Nucleus accumbens (tissue), 56 donors: ENCODE data around the gene RIN1.
A peak's percentile ranks its signal among the peaks of the same experiment; 100 is the strongest.
"Not testable (repeated sequence)": the region's sequence is repeated elsewhere in the genome, so short reads cannot be mapped to it uniquely, and the experiment has no call there.

ENCODE experiments used
- DNase-seq, 56 donors: peaks; one replicate each; lab custom pipeline; 2025; lab: John Stamatoyannopoulos, UW

RIN1 gene

DNA sequence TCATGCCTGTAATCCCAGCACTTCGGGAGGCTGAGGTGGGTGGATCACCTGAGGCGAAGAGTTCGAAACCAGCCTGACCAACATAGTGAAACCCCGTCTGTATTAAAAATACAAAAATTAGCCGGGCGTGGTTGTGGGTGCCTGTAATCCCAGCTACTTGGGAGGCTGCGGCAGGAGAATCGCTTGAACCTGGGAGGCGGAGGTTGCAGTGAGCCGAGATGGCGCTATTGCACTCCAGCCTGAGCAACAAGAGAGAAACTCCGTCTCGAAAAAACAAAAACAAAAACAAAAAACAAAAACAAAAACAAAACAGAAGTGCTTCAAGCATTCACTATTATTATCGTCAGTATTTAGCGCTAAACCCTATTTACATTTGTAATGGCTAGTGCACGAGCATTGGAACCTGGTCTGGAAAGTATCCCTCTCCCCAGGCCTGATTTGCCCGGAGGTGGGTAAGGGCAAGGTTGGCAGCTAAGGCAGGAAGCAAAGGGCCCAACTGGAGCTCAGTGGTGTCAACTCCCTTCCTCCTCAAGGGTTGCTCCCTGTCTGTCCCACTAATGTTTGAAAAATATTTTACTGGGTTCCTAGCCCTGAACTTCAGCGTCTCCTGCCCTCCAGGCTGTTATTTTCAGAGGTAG is 25.3 kb downstream of the RIN1 start:
- DNase-seq: not testable (repeated sequence)

DNA sequence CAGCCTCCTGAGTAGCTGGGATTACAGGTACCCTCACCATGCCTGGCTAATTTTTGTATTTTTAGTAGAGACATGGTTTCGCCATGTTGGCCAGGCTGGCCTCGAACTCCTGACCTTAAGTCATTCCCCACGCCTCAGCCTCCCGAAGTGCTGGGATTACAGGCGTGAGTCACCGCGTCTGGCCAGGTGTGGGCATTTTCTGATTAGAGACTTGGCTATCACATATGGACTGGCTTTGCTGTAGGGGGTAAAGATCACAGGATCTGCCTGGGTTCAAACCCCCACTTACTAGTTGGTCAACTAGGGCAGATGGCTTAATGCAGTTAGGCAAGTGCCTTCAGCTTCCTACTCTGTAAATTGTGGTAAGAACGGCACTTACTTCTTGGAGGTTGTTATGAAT is 25.9 kb downstream of the RIN1 start:
- no peak for DNase-seq

DNA sequence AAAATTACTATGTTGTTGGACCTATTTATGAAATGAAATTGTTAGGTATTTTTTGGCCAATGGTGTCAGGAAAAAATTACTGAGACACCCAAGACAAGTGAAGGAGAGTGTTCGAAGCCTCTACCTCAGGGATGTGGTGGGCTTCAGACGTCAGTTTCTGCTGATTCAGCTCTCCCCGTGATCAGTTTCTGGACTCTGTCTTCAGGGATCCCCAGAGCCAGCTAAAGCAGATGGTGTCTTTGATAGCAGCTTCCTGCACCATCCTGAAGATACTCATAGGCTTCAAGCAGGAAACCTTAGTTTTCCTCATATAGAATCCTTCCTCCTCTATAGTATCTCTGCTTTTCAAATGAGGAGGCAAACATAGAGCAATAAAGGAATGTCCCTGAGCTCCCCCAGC is 26.8 kb downstream of the RIN1 start:
- DNase-seq: no peak

DNA sequence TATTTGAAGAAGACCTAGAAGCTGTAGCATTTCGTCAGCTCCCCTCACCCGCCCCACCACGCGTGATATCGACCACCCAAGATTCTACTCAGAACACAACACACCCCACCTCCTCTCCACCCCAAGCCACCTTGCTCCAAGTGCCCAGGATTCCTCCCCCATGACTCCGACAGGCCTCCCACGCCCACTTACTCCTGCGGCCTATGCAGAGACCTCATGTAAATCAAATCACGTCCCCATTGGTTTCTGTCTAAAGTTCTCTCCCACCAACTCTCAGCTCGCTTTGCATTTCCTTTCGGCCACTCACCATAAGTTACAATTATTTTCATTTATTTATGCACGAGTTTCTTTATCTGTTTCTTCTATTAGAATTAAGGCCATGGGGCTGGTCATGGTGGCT is 33.6 kb downstream of the RIN1 start:
- no peak for DNase-seq

DNA sequence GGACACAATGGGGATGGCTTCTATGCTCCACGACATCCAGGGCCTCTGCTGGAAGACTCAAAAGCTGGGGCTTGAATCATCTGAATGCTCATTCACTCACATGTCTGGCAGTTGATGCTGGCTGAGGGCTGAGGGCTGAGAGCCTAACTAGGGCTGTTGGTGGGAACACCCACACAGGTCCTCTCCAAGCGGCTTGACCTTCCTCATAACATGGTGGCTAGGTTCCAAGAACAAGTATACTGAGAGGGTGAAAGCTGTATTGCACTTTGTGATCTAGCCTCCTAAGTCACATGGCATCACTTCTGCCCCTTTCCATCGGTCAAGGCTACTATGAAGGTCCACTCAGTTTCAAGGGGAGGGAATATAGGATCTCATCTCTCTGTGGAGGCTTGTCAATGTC is 37.0 kb downstream of the RIN1 start:
- DNase-seq: no peak

DNA sequence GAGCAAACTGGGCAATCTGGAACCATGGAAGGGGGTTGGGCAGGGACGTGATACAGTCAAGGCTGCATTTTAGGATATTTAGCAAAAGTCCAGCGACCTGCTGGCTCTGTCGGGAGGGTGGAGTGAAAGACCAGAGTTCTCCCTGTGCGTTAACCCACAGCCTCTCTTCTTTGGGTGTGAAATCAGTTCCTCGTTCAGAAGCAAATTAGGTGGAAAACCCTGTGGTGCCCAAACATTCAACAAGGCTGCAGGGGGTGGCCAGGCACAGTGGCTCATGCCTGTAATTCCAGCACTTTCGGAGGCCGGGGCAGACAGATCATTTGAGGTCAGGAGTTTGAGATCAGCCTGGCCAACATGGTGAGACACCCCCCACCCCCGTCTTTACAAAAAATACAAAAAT is 38.6 kb downstream of the RIN1 start:
- no peak for DNase-seq

DNA sequence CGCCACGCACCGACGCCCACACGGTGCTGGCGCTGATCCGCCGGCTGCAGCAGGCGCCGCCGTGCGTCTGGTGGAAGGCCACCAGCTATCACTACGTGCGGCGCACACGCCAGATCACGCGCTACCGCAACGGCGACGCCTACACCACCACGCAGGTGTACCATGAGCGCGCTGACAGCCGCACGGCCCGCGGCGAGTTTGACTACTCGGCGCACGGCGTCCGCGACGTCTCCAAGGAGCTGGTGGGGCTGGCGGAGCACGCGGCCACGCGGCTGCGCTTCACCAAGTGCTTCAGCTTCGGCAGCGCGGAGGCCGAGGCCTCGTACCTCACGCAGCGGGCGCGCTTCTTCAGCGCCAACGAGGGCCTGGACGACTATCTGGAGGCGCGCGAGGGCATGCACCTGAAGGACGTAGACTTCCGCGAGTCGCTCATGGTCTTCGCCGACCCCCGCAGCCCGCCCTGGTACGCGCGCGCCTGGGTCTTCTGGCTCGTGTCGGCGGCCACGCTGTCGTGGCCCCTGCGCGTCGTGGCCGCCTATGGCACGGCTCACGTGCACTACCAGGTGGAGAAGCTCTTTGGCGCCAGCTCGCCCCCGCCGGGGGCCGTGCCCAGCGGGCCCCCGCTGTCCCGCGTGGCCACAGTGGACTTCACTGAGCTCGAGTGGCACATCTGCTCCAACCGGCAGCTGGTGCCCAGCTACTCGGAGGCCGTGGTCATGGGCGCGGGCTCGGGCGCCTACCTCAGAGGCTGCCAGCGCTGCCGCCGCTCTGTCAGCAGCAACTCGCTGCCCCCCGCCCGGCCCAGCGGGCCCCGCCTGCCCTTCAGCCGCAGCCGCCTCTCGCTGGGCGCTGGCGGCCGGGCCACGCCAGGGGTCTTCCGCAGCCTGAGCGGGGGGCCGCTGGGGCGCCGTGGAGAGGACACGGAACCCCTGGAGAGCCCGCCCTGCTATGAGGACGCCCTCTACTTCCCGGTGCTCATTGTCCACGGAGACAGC is 41.3 kb downstream of the RIN1 start:
- DNase-seq: no peak

DNA sequence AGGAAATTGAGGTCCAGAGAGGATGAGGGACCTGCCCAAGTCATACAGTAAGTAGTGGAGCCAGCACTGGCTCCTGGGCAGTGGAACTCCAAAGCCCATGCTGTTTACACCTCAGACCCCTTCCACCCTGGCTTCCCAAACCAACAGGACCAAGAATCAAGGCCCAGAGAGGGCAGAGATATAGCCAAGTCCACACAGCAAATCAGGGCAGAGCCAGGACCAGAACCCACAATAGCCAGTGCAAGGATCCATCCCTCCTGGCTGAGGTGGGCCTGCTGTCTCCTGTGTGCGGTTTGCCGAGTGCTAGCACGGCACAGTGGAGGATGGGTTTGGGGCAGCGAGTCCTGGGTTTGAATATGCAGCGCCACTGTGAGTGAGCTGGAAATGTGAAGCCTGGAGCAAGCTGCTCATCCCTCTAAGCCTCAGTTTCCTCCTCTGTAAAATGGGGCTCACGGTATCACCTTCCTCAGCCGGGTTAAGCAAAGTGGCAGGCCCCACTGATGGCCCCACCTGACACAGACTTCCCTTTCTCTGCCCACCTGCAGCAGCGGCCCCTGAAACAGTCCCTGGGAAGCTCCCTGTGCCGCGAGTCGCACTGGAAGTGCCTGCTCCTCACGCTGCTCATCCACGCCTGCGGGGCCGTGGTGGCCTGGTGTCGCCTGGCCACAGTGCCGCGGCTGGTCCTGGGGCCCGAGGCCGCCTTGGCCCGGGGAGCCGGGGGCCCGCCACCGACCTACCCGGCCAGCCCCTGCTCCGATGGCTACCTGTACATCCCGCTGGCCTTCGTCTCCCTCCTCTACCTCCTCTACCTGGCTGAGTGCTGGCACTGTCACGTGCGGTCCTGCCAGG is 42.2 kb downstream of the RIN1 start:
- no peak for DNase-seq

DNA sequence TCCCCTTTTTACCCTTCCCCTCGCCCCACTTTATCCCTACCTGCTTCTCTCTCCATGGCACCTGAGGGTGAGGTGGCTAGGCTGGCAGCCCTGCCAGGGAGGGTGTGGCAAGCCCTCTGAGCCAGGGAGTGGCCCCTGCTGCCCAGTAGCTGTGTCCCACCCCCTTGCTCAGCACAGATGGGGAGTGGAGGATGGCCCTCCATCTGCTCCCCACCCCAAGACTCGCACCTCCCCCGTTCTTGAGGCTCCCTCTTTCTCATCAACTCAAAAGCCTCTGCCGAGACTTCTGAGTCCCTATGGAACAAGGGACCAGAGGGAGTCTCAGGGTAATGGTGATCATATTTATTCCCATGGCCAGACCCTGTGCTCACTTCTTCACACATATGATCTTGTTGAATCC is 42.9 kb downstream of the RIN1 start:
- no peak for DNase-seq

DNA sequence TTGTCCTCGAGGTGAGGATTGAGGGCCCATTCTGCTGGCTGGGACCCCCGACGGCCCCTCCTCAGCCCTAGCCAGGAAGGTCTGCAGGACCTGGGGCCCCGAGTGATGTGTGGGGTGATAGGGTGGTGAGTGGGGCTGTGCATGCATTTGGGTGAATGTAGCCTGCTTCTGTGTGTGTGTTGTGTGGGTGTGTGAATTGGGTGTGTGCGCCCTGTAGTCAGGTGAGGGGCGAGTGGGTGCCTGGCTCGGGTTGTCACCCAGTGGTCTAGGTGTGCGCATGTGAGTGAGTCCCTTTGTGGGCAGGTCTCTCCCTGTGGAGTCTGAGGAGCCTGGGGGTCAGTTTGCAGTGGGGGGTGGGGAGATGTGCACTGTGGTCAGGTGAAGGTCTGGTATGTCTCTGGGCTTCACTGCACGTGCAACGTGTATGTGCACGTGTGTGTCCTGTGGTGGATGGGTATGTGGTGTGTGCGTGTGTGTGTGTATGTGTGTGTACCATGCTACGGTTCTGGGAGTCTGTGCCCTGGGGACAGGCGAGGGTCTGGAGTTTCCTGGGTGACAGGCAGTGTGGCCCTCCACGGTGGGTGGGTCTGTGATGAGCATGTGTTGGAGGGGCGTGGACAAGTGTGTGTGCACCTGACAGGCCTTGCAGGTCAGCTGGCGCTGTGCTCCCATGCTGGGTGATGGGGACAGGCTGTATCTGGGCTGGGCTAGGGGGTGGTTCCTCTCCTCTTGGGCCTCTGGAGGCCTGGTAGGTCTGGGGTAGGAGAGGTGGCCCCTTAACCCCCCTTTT is 43.5 kb downstream of the RIN1 start:
- DNase-seq: peak in 11 of 56 donors; percentile 31 to 58 (median 46)

DNA sequence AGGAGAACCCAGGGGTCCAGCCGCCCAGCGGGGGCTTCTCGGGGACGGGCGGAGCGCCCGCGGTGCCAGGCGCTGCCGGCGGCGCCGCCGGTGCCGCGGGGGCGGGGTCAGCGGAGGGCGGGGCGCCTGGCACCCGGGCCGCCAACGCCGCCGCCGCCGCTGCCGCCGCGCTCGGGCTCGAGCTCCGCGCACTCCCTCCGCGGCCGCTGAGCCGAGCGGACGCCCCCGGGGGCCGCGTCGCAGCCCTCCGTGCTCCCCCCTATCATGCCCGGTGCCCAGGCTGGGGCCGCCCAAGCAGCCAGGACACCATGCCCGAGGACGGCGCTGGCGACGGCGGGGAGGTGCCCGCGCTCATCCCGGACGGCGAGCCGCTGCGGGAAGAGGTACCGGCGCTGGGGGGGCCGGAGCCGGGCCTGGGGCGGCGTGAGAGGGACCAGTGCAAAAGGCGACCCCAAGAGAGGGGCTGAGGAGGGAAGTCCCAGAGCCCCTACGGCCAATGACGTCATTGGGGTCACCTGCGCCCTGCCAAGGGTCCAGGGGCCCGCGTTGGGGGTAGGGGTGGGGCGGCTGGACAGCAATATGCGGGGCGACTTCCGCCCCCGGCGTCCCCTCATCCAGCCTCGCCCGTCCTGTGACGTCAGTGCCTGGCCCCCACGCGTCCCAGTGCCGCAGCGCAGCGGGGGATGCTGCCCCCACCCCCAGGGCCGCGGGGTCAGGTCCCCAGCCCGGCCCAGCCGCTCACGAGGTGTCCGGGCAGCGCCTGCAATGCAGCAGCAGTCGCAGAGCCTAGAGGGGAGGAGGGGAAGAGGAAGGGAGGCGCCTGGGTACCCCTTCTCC is 44.3 kb downstream of the RIN1 start, which contains the start of gene TMEM151A:
TMEM151A (plus strand) TSS at position 189 of the 837 bp plus-strand sequence; CDS start at position 309, 120 bp downstream.
- peak in 26 of 56 donors; percentile 18 to 68 (median 44) for DNase-seq

DNA sequence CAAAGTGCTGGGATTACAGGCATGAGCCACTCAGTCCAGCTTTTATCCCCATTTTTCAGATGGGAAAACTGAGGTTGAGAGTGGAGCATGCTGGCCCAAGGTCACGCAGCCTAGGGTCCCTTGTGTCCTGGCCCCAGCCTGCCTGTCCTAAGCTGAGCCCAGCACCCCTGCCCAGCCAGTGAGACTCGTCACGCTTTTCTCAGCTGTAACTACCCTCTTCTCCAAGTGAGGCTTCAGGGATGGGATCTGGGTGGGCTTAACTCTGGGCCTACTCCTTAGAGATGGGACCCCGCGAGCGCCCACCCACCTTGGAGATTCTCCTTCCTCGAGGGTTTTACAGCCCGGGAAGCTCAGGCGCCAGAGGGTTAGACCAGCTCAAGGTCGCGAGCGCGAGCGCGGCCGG is 44.9 kb downstream of the RIN1 start:
- peak in 6 of 56 donors; percentile 13 to 46 (median 24) for DNase-seq

DNA sequence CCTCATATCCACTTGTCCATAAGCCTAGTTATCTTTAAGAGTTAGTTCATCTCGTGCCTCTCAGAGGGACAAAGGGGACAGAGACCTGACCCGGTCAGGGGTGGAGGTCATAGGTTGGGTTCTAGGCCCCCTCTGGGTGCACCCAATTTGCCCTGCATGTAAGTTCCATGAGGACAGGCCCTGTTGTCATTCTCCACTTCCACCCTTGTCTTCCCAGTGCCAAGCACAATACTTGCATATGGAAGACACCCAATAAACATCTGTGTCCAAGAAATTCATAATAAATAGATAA is 46.0 kb downstream of the RIN1 start:
- no peak for DNase-seq

DNA sequence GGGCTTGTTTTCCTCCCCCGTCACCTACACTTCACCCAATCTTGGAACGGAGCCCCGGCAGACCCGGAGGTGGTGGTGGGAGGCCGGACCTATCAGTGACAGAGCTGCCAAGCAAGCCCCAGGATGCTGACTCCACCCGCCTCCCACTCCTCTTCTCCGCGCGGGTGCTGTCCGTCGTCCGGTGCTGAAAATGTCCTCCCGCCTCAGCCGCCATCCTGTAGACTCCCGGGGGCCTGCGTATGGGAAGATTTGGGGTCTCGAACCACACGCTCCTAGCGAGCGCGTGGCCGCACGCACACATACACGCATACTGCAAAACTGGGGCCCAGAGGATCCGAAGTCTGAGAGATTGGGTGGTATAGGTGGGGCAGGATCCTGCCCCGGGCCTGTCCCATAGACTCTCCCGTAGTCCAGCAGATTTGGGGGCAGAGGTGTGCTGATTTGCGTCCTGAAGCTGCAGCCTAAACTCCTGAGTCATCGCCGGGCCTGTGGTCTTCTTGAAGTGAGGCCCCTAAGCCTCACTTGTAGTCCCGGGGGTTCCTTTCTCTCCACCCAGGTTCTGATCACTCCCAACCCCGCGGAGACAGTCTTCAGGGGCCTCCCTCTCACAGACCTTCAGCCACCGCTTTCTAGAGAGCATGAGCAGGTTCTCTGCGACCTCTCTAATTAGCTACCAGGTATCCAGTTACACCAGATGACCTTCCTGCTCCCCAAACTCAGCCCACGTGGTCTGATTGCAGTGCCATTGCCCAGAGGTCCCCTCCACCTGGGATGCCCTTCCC is 46.5 kb downstream of the RIN1 start:
- peak in 17 of 56 donors; percentile 59 to 85 (median 75) for DNase-seq

DNA sequence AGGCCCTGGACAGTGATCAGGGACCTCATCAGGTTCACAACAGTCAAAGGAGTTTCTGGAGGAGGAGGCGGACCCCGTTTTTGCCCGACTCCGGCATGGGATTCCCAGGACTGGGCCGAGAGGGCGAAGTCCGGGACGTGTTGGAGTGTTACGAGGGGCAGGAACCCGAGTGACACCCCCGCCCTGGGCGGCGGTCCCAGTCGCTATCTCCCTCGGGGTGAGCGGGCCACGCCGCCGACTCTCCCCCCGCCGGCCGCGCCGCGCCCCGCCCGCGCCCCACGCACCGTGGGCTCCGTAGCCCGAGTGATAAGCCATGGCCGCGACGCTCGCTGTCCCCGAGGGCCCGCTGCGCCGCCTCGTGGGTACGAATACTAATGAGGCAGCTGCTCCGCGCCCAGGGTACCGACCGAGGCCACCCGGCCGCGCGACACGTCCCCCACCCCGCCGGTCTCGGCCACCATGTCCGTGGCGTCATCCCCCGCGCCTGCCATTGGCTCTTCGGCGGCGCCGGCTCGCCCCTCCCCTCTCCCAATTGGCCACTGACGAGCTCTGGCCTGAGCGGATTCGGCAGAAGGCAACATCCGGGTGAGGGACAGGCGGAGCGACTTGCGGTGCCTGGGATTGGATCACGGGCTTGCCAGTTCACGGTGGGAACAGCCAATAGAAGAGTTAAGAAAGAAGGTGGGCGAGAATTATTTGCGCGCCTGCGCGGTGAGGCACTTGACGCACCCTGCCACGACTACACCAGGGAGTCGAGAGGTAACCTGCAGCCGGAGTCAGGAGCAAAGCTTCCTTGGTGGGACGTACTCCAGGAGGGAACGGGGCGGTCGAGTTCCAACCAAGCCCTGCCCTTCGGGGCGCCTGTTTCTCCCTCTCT is 47.3 kb downstream of the RIN1 start, which contains the start of gene YIF1A:
YIF1A (minus strand) TSS at position 473 of the 877 bp plus-strand sequence; CDS start at position 315, 158 bp downstream.
- peak; percentile 90 to 100 (median 99) for DNase-seq

DNA sequence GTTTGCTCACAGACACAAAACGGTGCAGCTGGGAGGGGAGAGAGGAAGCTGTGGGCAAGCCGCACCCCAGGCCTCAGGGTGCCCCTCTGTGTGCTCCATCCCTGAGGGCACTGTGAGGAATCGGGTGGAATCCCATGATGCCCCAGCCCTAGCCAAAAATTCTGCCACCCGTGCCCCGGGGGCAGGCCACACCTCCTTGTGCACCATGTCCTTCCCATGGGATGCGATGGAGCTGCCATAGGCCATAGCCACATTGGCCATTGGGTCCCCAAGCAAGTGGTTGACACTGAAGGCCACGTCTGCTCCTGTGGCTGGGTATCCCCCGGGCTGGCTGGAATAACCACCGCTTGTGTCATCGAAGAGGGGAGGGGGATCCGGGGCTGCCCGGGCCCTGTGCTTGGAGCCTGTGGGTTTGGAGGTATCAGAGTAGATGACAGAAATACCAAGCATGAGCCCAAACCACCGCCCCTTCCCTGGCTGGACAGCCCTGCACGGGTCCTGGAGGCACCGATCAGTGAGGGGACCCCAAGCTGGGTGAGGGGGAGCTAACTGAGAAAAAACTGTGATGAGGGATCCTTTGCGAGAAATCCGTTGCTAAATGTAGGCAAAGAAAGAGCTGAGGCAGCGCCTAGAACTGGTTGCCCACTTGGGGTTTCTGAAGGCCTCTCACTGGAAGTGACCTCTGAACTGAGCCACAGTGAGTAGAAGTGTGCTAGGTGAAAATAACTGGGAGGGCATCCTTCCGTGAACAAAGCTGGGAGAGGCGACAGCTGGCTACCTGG is 48.2 kb downstream of the RIN1 start:
- DNase-seq: no peak
